Heart left ventricle (tissue), 13 donors: ENCODE data around the gene CDH12.

Experiments used
- CTCF ChIP-seq, 12 donors: fragments of 200-600 bp; sonication (generic) in 4 of 12; IDR thresholded peaks; one replicate each; pipeline versions ENCODE4 v1.5.0 to v1.8.0; 2018 to 2022; ENCODE audit warnings: antibody characterized with exemption in 12 of 12, mild to moderate bottlenecking in 5 of 12
- POLR2A ChIP-seq, 2 donors: fragments of 450-650 bp; IDR thresholded peaks; one replicate each; pipeline ENCODE4 v1.6.1; 2017; ENCODE audit warnings: antibody characterized with exemption in 2 of 2, mild to moderate bottlenecking in 2 of 2, moderate library complexity in 2 of 2
- donor health status: ischemic (EF 13 %, LVEDD 7.1; RV severe dilation, severe dysfunction).
- donor health status: DM: no; HTN: yes; CAD: no.
- donor health status: DM: no; HTN: no; CAD: no.
- donor health status: ischemic (EF 25% LVEDD 6.9; RV normal size, moderate dysfunction).
- donor health status: ischemic (EF 25% LVEDD 5.7; RV mildly dilated, moderate dysfunction).
- donor health status: ischemic (EF 35%, LVEDD 5.7; RV mildly dilated, moderate dysfunction).
- donor health status: nonischemic (EF 11% LVEDD 7.7; RV severe dilation, severe dysfunction).
- donor health status: DM: yes; HTN: yes; CAD: no.
- donor health status: PGD.
- donor health status: ischemic (EF 29% LVEDD 5.4; RV normal size, mild dysfunction).
- donor health status: nonischemic (EF 23%, LVEDD 6.1; RV moderate dilation, normal function).

- TF ChIP-seq CTCF (IDR thresholded peaks at IDR 0.05) (no peak), POLR2A (IDR thresholded peaks at IDR 0.05) (no peak)
These were observed 1148.0 kb downstream of the CDH12 start for GRCh38 chr5:21704974-21705668.
